ENCODE measurements around the gene ITIH4. TPM values are rescaled to one million over a fixed set of nuclear protein-coding genes. Genes with fewer than 3 reads are reported as not detected.

Gene ITIH4
- total RNA-seq, 4 donors from 2014 or later, result 2.0 to 4.6 (median 2.8) TPM

- Histone ChIP-seq H3K4me1 (peaks cover 9 to 29% (median 23%) of the 10 kb centered on the region in 4 donors), H3K27me3 (no peaks in the 10 kb centered on the region), H3K36me3 (peaks cover 0 to 23% (median 6%) of the 10 kb centered on the region in 4 donors), H3K27ac (replicated peaks in 1 of 4) (no peak overlapping the region), H3K9me3 (no peaks in the 10 kb centered on the region), H3K4me3 (no peak overlapping the region)
- DNase-seq (ENCODE audit: extremely low spot score), result no peak
- TF ChIP-seq EP300 (IDR thresholded peaks at IDR 0.05) (no peak), CTCF (IDR thresholded peaks at IDR 0.05) (no peak), POLR2A (IDR thresholded peaks at IDR 0.05; ENCODE audit: low read depth) (no peak), POLR2AphosphoS5 (IDR thresholded peaks at IDR 0.05) (no peak)
- intact Hi-C loops (cut with DNase I), result no loop called here
- 80% methylated on average over 2 of the region's 3 CpGs for WGBS
These were observed 990 bp downstream of the ITIH4 start for GRCh38 chr3:52829482-52829881.

- H3K4me1 ChIP-seq, result peaks cover 2 to 21% (median 17%) of the 10 kb centered on the region in 4 donors
- H3K9me3 ChIP-seq, result no peaks in the 10 kb centered on the region
- no peak overlapping the region for H3K4me3 ChIP-seq
- no peak for DNase-seq (ENCODE audit: extremely low spot score)
- no peak for TF ChIP-seq POLR2AphosphoS5 (IDR thresholded peaks at IDR 0.05)
- no peak for TF ChIP-seq EP300 (IDR thresholded peaks at IDR 0.05)
- no peak for TF ChIP-seq POLR2A (IDR thresholded peaks at IDR 0.05; ENCODE audit: low read depth)
- no peak for TF ChIP-seq CTCF (IDR thresholded peaks at IDR 0.05)
- H3K27me3 ChIP-seq, result no peaks in the 10 kb centered on the region
- intact Hi-C loops (cut with DNase I), result no loop called here
- no peak overlapping the region for H3K27ac ChIP-seq (replicated peaks in 1 of 4)
- H3K36me3 ChIP-seq, result peaks cover 6 to 36% (median 19%) of the 10 kb centered on the region in 4 donors
- WGBS, result 60% methylated on average over 3 of the region's 10 CpGs
These were observed 2.6 kb downstream of the ITIH4 start for GRCh38 chr3:52827866-52828376.

GRCh38 chr3:52827441-52827840 is 3.0 kb downstream of the ITIH4 start:
- H3K4me1 ChIP-seq, result peaks cover 2 to 16% (median 15%) of the 10 kb centered on the region in 4 donors
- 71% methylated on average over 9 of the region's 9 CpGs for WGBS
- no peaks in the 10 kb centered on the region for H3K27me3 ChIP-seq
- H3K27ac ChIP-seq (replicated peaks in 1 of 4), result no peak overlapping the region
- H3K36me3 ChIP-seq, result peaks cover 6 to 39% (median 18%) of the 10 kb centered on the region in 4 donors
- H3K4me3 ChIP-seq, result no peak overlapping the region
- DNase-seq (ENCODE audit: extremely low spot score), result no peak
- TF ChIP-seq CTCF (IDR thresholded peaks at IDR 0.05), result no peak
- no peak for TF ChIP-seq POLR2A (IDR thresholded peaks at IDR 0.05; ENCODE audit: low read depth)
- no peak for TF ChIP-seq POLR2AphosphoS5 (IDR thresholded peaks at IDR 0.05)
- no peak for TF ChIP-seq EP300 (IDR thresholded peaks at IDR 0.05)
- no peaks in the 10 kb centered on the region for H3K9me3 ChIP-seq
- intact Hi-C loops (cut with DNase I), result no loop called here

GRCh38 chr3:52824037-52824436 is 6.4 kb downstream of the ITIH4 start:
- TF ChIP-seq POLR2A (IDR thresholded peaks at IDR 0.05; ENCODE audit: low read depth) (no peak), EP300 (IDR thresholded peaks at IDR 0.05) (no peak), POLR2AphosphoS5 (IDR thresholded peaks at IDR 0.05) (no peak), CTCF (IDR thresholded peaks at IDR 0.05) (no peak)
- 97% methylated on average over 10 of the region's 10 CpGs for WGBS
- peaks cover 6 to 49% (median 21%) of the 10 kb centered on the region in 4 donors for H3K36me3 ChIP-seq

GRCh38 chr3:52822363-52822762 is 8.1 kb downstream of the ITIH4 start:
- H3K4me1 ChIP-seq, result no peaks in the 10 kb centered on the region
- no peak for DNase-seq (ENCODE audit: extremely low spot score)
- peaks cover 6 to 44% (median 21%) of the 10 kb centered on the region in 4 donors for H3K36me3 ChIP-seq
- H3K9me3 ChIP-seq, result no peaks in the 10 kb centered on the region
- H3K4me3 ChIP-seq, result no peak overlapping the region
- H3K27me3 ChIP-seq, result no peaks in the 10 kb centered on the region
- intact Hi-C loops (cut with DNase I), result no loop called here
- TF ChIP-seq EP300 (IDR thresholded peaks at IDR 0.05) (no peak), POLR2AphosphoS5 (IDR thresholded peaks at IDR 0.05) (no peak), POLR2A (IDR thresholded peaks at IDR 0.05; ENCODE audit: low read depth) (no peak), CTCF (IDR thresholded peaks at IDR 0.05) (no peak)
- 94% methylated on average over 5 of the region's 5 CpGs for WGBS
- H3K27ac ChIP-seq (replicated peaks in 1 of 4), result no peak overlapping the region

More at GRCh38 chr3:52824037-52824436, 6.4 kb downstream of the ITIH4 start:
- no peak overlapping the region for H3K27ac ChIP-seq (replicated peaks in 1 of 4)
- DNase-seq (ENCODE audit: extremely low spot score), result no peak
- H3K9me3 ChIP-seq, result no peaks in the 10 kb centered on the region
- no peaks in the 10 kb centered on the region for H3K4me1 ChIP-seq
- H3K27me3 ChIP-seq, result no peaks in the 10 kb centered on the region
- no peak overlapping the region for H3K4me3 ChIP-seq
- intact Hi-C loops (cut with DNase I), result no loop called here

All from esophagus muscularis mucosa (tissue), 4 donors.